H1 (cell line): Measurements from ENCODE around the gene FOXM1. TPM values are rescaled to one million over a fixed set of nuclear protein-coding genes. Genes with fewer than 3 reads are reported as not detected.

Experiments
- CTCF ChIA-PET: fragments of 300-600 bp; sonication (Branson Sonifier 250); formaldehyde crosslinking; loops from one replicate; lab custom pipeline; 2021; ENCODE audit not compliant: partially characterized antibody; lab: Charles Lee
- POLR2A ChIA-PET: fragments of 300-600 bp; sonication (Branson Sonifier 250); formaldehyde crosslinking; loops from one replicate; lab custom pipeline; 2021; ENCODE audit warnings: inconsistent platforms; ENCODE audit not compliant: partially characterized antibody; lab: Charles Lee
- DNase-seq, 2 experiments: peaks; one replicate each; pipeline versions ENCODE4 v3.0.0 to v3.0.0-alpha.2; 2010 to 2022; ENCODE audit warnings: low spot score in 2 of 2, low read depth in 1 of 2, mixed read lengths in 1 of 2
- FAIRE-seq: peaks from 2 replicates; lab custom pipeline; 2011; peaks lifted over from hg19 to GRCh38; lab: Jason Lieb, UNC
- H2AFZ ChIP-seq: 2 replicates; pipeline ENCODE4 v1.8.1; 2012; ENCODE audit warnings: low read length, inconsistent platforms
- H2AK5ac ChIP-seq: 2 replicates; pipeline ENCODE4 v1.6.1; 2013; ENCODE audit warnings: low read depth, low read length
- H2BK120ac ChIP-seq: replicated peaks from 2 replicates; pipeline ENCODE3; 2013; ENCODE audit warnings: low read depth, low read length, inconsistent platforms
- H2BK12ac ChIP-seq: 2 replicates; pipeline ENCODE4 v1.6.1; 2013; ENCODE audit warnings: low read depth, low read length
- H2BK15ac ChIP-seq: 2 replicates; pipeline ENCODE4 v1.6.1; 2013; ENCODE audit warnings: low read length
- H2BK20ac ChIP-seq: 2 replicates; pipeline ENCODE4 v1.6.1; 2013; ENCODE audit warnings: low read length
- H2BK5ac ChIP-seq: 2 replicates; pipeline ENCODE4 v1.6.1; 2013; ENCODE audit warnings: low read depth, low read length
- H3K14ac ChIP-seq: 2 replicates; pipeline ENCODE4 v1.6.1; 2013; ENCODE audit warnings: inconsistent platforms; ENCODE audit not compliant: insufficient read length
- H3K18ac ChIP-seq: 2 replicates; pipeline ENCODE4 v1.6.1; 2013; ENCODE audit warnings: low read length; ENCODE audit errors: extremely low read depth
- H3K23ac ChIP-seq: 2 replicates; pipeline ENCODE4 v1.6.1; 2013; ENCODE audit warnings: inconsistent platforms; ENCODE audit not compliant: insufficient read length
- H3K23me2 ChIP-seq: 2 replicates; pipeline ENCODE4 v1.6.1; 2013; ENCODE audit warnings: low read depth, low read length
- H3K27ac ChIP-seq: 2 replicates; pipeline ENCODE4 v1.6.1; 2011; ENCODE audit warnings: low read depth, low read length, inconsistent platforms
- H3K27me3 ChIP-seq, 4 experiments: replicated peaks in 1 of 4; 1 replicate in 1 of 4; 2 replicates in 3 of 4; pipeline versions ENCODE4 v1.6.1 to v1.8.1; 2011 to 2013; ENCODE audit warnings: low read length in 3 of 4, mild to moderate bottlenecking in 3 of 4, inconsistent platforms in 2 of 4, mixed read lengths in 2 of 4, moderate library complexity in 1 of 4; ENCODE audit not compliant: control insufficient read depth in 3 of 4, insufficient read depth in 3 of 4; ENCODE audit errors: extremely low read depth in 1 of 4
- H3K36me3 ChIP-seq, 4 experiments: 2 replicates each; pipeline versions ENCODE4 v1.6.1 to v1.8.1; 2011 to 2013; ENCODE audit warnings: mild to moderate bottlenecking in 4 of 4, low read length in 3 of 4, moderate library complexity in 2 of 4, control low read depth in 1 of 4, inconsistent platforms in 1 of 4; ENCODE audit not compliant: insufficient read depth in 4 of 4, control insufficient read depth in 2 of 4
- H3K4ac ChIP-seq: replicated peaks from 2 replicates; pipeline ENCODE3; 2013; ENCODE audit warnings: low read length, low read depth, mixed read lengths, inconsistent platforms; ENCODE audit not compliant: insufficient read length
- H3K4me1 ChIP-seq, 4 experiments: replicated peaks in 1 of 4; 1 replicate in 1 of 4; 2 replicates in 3 of 4; pipeline versions ENCODE4 v1.6.1 to v1.8.1; 2011 to 2013; ENCODE audit warnings: low read length in 3 of 4, inconsistent platforms in 2 of 4, mixed read lengths in 1 of 4; ENCODE audit not compliant: insufficient read depth in 4 of 4, control insufficient read depth in 3 of 4
- H3K4me2 ChIP-seq, 2 experiments: 2 replicates each; pipeline versions ENCODE4 v1.6.1 to v1.8.1; 2011 to 2013; ENCODE audit warnings: low read depth in 2 of 2, low read length in 2 of 2, control low read depth in 1 of 2, inconsistent platforms in 1 of 2, mild to moderate bottlenecking in 1 of 2; ENCODE audit not compliant: insufficient read depth in 1 of 2
- H3K4me3 ChIP-seq, 4 experiments: fragments of 200-600, 300-600 bp in 1 of 4; sonication (generic), shearing (Covaris generic), sonication (Bioruptor Twin) in 1 of 4; 2 replicates each; pipeline versions ENCODE4 v1.5.1 to v1.8.1; 2011 to 2016; ENCODE audit warnings: low read length in 4 of 4, low read depth in 3 of 4, control low read depth in 2 of 4, inconsistent platforms in 2 of 4, mild to moderate bottlenecking in 2 of 4, mixed read lengths in 1 of 4, moderate library complexity in 1 of 4; ENCODE audit not compliant: insufficient read depth in 2 of 4; ENCODE audit errors: extremely low read depth in 1 of 4
- H3K56ac ChIP-seq: replicated peaks from 2 replicates; pipeline ENCODE3; 2013; ENCODE audit warnings: low read depth, mild to moderate bottlenecking, mixed read lengths, low read length, inconsistent platforms; ENCODE audit not compliant: insufficient read length
- H3K79me1 ChIP-seq: 2 replicates; pipeline ENCODE4 v1.6.1; 2013; ENCODE audit warnings: low read depth, low read length, control low read depth
- H3K79me2 ChIP-seq, 2 experiments: 2 replicates each; pipeline versions ENCODE4 v1.6.1 to v1.8.1; 2012 to 2013; ENCODE audit warnings: low read length in 2 of 2, mild to moderate bottlenecking in 2 of 2, inconsistent platforms in 1 of 2; ENCODE audit not compliant: insufficient read depth in 2 of 2, control insufficient read depth in 1 of 2
- H3K9ac ChIP-seq, 4 experiments: replicated peaks in 1 of 4; 1 replicate in 1 of 4; 2 replicates in 3 of 4; pipeline versions ENCODE4 v1.6.1 to v1.8.1; 2011 to 2013; ENCODE audit warnings: low read depth in 3 of 4, low read length in 3 of 4, control low read depth in 2 of 4, mild to moderate bottlenecking in 2 of 4, moderate library complexity in 2 of 4, inconsistent platforms in 1 of 4; ENCODE audit errors: extremely low read depth in 1 of 4
- H3K9me3 ChIP-seq, 2 experiments: 2 replicates each; pipeline versions ENCODE4 v1.6.1 to v1.8.1; 2012 to 2013; ENCODE audit warnings: mild to moderate bottlenecking in 2 of 2, moderate library complexity in 2 of 2, control low read depth in 1 of 2, inconsistent platforms in 1 of 2, low read depth in 1 of 2, low read length in 1 of 2, mixed read lengths in 1 of 2; ENCODE audit not compliant: insufficient read depth in 2 of 2
- H4K20me1 ChIP-seq, 2 experiments: replicated peaks in 1 of 2; 2 replicates each; pipeline versions ENCODE3 to v1.8.1; 2011 to 2013; ENCODE audit warnings: inconsistent platforms in 2 of 2, low read length in 2 of 2, mild to moderate bottlenecking in 1 of 2; ENCODE audit not compliant: insufficient read depth in 2 of 2, control insufficient read depth in 1 of 2
- H4K5ac ChIP-seq: 2 replicates; pipeline ENCODE4 v1.6.1; 2013; ENCODE audit warnings: low read length, low read depth, mixed read lengths, inconsistent platforms; ENCODE audit not compliant: insufficient read length
- H4K8ac ChIP-seq: 2 replicates; pipeline ENCODE4 v1.8.0; 2013; ENCODE audit warnings: mild to moderate bottlenecking, moderate library complexity, low read length, inconsistent platforms; ENCODE audit not compliant: insufficient read depth; ENCODE audit errors: extremely low read depth
- H4K91ac ChIP-seq: replicated peaks from 2 replicates; pipeline ENCODE3; 2013; ENCODE audit warnings: low read length, mixed read lengths, inconsistent platforms; ENCODE audit not compliant: insufficient read length
- ATF2 ChIP-seq: IDR thresholded peaks from 2 replicates; pipeline ENCODE4 v1.6.1; 2012; ENCODE audit warnings: low read length, inconsistent platforms
- JUN ChIP-seq: IDR thresholded peaks from 2 replicates; pipeline ENCODE4 v1.6.1; 2011; ENCODE audit warnings: low read depth, mild to moderate bottlenecking, improper control_type of control experiment, low read length
- KDM1A ChIP-seq: fragments of 200-600, 300-600 bp; sonication (generic); IDR thresholded peaks from 2 replicates; pipeline ENCODE4 v1.7.1; 2016; ENCODE audit warnings: mild to moderate bottlenecking, low read length, borderline replicate concordance
- SIRT6 ChIP-seq: IDR thresholded peaks from one replicate; pipeline ENCODE4 v1.7.1; 2012; ENCODE audit warnings: low read length, inconsistent platforms
- WGBS, 2 experiments: shearing (Covaris generic) in 1 of 2; methylation state at CpG; one replicate each; pipeline versions ENCODE4 v1.1.6 to v1.1.7; 2013 to 2015; ENCODE audit warnings: low lambda C conversion rate in 2 of 2, mixed read lengths in 2 of 2, inconsistent platforms in 1 of 2, low coverage in 1 of 2, missing lambda C conversion rate in 1 of 2; ENCODE audit not compliant: insufficient replicate concordance in 2 of 2, insufficient coverage in 1 of 2, insufficient read length in 1 of 2; ENCODE audit errors: extremely low coverage in 1 of 2, missing lambda C conversion rate in 1 of 2; 5-methylcytosine and 5-hydroxymethylcytosine counted together
- polyA plus RNA-seq, 7 experiments: library from polyadenylated mRNA; depleted of rRNA in 3 of 7; stranded (reverse) in 5 of 7; unstranded in 2 of 7; fragments of >200 nt in 5 of 7; fragments of 200-250 nt in 2 of 7; gene quantifications; 1 replicate in 5 of 7; 2 replicates in 1 of 7; 4 replicates in 1 of 7; pipeline versions ENCODE4 v1.2.1 to v1.2.3, GENCODE V29; 2011 to 2013; ENCODE audit warnings: missing spikeins in 2 of 7, mixed read lengths in 2 of 7
- total RNA-seq: library from RNA; stranded (reverse); fragmentation: NEBNext Ultra II Directional; extraction: Animal tissue kit (Norgen Biotek cat#: 25700); gene quantifications from 2 replicates; pipeline ENCODE4 v1.2.1, GENCODE V29; 2021

Gene FOXM1
- total and polyA plus RNA-seq, 2 of the 8 experiments (the other 6 are each of a cell fraction or from before 2014, with no cell fraction given): 58.1 to 121 TPM

- Histone ChIP-seq H3K4ac (no peak overlapping the region), H3K79me1 (no peaks in the 10 kb centered on the region), H2BK120ac (no peak overlapping the region), H3K4me3 (no peak overlapping the region), H3K18ac (no peak overlapping the region), H2AK5ac (no peak overlapping the region), H2BK15ac (no peak overlapping the region), H3K9me3 (no peaks in the 10 kb centered on the region), H3K36me3 (no peaks in the 10 kb centered on the region), H3K27me3 (no peaks in the 10 kb centered on the region), H3K56ac (no peak overlapping the region), H2BK20ac (no peak overlapping the region), H3K9ac (no peak overlapping the region), H3K4me1 (peaks cover 0 to 4% (median under 1%) of the 10 kb centered on the region in 4 experiments; a peak in 4 of 7 replicates), H4K8ac (no peak overlapping the region), H2AFZ (no peak overlapping the region), H4K20me1 (no peaks in the 10 kb centered on the region), H4K5ac (no peak overlapping the region), H3K23ac (no peak overlapping the region), H2BK5ac (no peak overlapping the region), H3K79me2 (no peaks in the 10 kb centered on the region), H2BK12ac (0 out of 2 replicates have a peak overlapping the region, but pooled peaks have one; percentile 7), H4K91ac (no peak overlapping the region), H3K27ac (no peak overlapping the region), H3K4me2 (no peak overlapping the region), H3K23me2 (no peaks in the 10 kb centered on the region), H3K14ac (no peak overlapping the region)
- CTCF ChIA-PET: interaction anchor here (0.6 to 1.7 kb wide), 7 partner anchors 24 to 292 kb away, joined by 3 to 5 read pairs (median 4); no protein-coding TSS in a partner anchor
- DNase-seq (no peak), FAIRE-seq (no peak)
- 89% methylated on average over 3 of the region's 3 CpGs; no CpG with 5 or more reads in 1 of the 2 experiments for WGBS, 2 experiments
- POLR2A ChIA-PET: no interaction called here
- TF ChIP-seq JUN (no peak), KDM1A (no peak), ATF2 (no peak), SIRT6 (no peak)
These were observed 25.0 kb downstream of the FOXM1 start for GRCh38 chr12:2851931-2852330.
